Spleen (tissue), 7 donors: ENCODE data around the gene TNFRSF14.

Experiments
- POLR2AphosphoS5 ChIP-seq, 3 donors: sonication (generic); formaldehyde crosslinking; IDR thresholded peaks; one replicate each; pipeline ENCODE4 v1.5.1; 2017; ENCODE audit warnings: antibody characterized with exemption in 3 of 3
- TF ChIP-seq, protein P1 (sequence below), 11 experiments: fragments of 200-600 bp in 7 of 11; fragments of 450-650 bp in 4 of 11; sonication (generic) in 4 of 11; IDR thresholded peaks in 8 of 11; conservative IDR thresholded peaks in 3 of 11; 1 replicate in 7 of 11; 2 replicates in 4 of 11; pipeline versions ENCODE4 v1.4.0 to v1.8.0; 2016 to 2021; ENCODE audit warnings: antibody characterized with exemption in 11 of 11, inconsistent platforms in 4 of 11, mild to moderate bottlenecking in 1 of 11
- donor health status: DM: no; HTN: no; CAD: no; lungs with moderate emphysema.
- donor health status: DM: no; HTN: no; CAD: no.
- donor health status: DM: no; HTN: no; CAD: no.

DNA sequence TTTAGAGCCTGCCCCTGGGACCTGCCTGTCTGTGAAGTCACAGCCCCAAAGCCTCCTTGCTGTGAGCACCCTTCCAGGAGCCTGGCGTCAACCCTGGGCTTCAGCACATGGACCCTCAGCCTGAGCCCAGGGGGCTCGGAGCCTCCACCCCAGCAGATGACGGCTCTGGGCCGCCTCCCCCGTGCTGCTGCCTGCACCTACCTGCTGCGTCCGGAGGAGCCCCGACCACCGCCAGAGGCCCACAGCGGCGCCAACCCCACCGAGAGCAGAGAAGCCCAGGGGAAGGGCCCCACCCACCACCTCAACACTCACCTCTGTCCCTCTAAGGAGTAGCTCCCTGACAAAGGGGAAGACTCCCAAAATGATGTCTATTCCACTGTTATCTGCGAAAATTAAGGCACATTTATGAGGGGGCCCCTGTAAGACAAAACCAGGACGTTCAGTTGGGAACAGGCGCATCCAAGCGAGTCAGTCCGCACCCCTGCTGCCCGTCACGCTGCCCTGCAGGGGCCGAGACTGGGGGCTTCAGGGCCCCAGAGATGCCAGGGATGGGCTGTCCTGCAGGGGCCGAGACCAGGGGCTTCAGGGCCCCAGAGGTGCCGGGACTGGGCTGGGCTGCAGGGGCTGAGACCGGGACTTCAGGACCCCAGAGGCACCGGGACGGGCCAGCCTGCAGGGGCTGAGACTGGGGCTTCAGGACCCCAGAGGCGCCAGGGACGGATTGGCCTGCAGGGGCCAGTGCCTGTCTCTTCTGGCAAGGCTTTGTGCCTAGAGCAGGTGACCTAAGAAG lies 45.6 kb upstream of the TNFRSF14 start:
- TF ChIP-seq POLR2AphosphoS5 (IDR thresholded peaks at IDR 0.05): no peak
- TF ChIP-seq, protein P1, sequence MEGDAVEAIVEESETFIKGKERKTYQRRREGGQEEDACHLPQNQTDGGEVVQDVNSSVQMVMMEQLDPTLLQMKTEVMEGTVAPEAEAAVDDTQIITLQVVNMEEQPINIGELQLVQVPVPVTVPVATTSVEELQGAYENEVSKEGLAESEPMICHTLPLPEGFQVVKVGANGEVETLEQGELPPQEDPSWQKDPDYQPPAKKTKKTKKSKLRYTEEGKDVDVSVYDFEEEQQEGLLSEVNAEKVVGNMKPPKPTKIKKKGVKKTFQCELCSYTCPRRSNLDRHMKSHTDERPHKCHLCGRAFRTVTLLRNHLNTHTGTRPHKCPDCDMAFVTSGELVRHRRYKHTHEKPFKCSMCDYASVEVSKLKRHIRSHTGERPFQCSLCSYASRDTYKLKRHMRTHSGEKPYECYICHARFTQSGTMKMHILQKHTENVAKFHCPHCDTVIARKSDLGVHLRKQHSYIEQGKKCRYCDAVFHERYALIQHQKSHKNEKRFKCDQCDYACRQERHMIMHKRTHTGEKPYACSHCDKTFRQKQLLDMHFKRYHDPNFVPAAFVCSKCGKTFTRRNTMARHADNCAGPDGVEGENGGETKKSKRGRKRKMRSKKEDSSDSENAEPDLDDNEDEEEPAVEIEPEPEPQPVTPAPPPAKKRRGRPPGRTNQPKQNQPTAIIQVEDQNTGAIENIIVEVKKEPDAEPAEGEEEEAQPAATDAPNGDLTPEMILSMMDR (IDR thresholded peaks at IDR 0.05 in 8 of 11, conservative IDR thresholded peaks at IDR 0.05 in 3 of 11): no peak
